Ovary (tissue), 9 donors: ENCODE data around the gene HLX. TPM values are rescaled to one million over a fixed set of nuclear protein-coding genes. Genes with fewer than 3 reads are reported as not detected.

Source experiments
- DNase-seq, 5 donors: peaks; one replicate each; pipeline ENCODE4 v3.0.0-alpha.2; 2019 to 2020
- H3K27ac ChIP-seq, 2 donors: fragments of 200-600 bp; one replicate each; pipeline versions ENCODE4 v1.5.1 to v1.8.0; 2019 to 2022
- H3K27me3 ChIP-seq: fragments of 200-600 bp; one replicate; pipeline ENCODE4 v1.8.0; 2022
- H3K36me3 ChIP-seq: fragments of 200-600 bp; sonication (generic); one replicate; pipeline ENCODE4 v1.5.1; 2019
- H3K4me1 ChIP-seq: one replicate; pipeline ENCODE4 v1.8.1; 2013; ENCODE audit warnings: mild to moderate bottlenecking, moderate library complexity; ENCODE audit not compliant: insufficient read depth
- H3K4me3 ChIP-seq: fragments of 200-600 bp; sonication (generic); one replicate; pipeline ENCODE4 v1.5.1; 2017
- H3K9me3 ChIP-seq, 2 donors: fragments of 200-600 bp in 1 of 2; sonication (generic) in 1 of 2; one replicate each; pipeline versions ENCODE4 v1.5.1 to v1.8.1; 2013 to 2019; ENCODE audit warnings: mild to moderate bottlenecking in 1 of 2, moderate library complexity in 1 of 2
- CTCF ChIP-seq, 3 donors: fragments of 450-650 bp in 2 of 3; fragments of 200-600 bp in 1 of 3; IDR thresholded peaks; one replicate each; pipeline versions ENCODE4 v1.5.1 to v1.8.0; 2016 to 2022; ENCODE audit warnings: antibody characterized with exemption in 3 of 3, mild to moderate bottlenecking in 1 of 3
- EP300 ChIP-seq: sonication (generic); formaldehyde crosslinking; IDR thresholded peaks from one replicate; pipeline ENCODE4 v1.6.1; 2017; ENCODE audit warnings: antibody characterized with exemption
- POLR2A ChIP-seq: fragments of 450-650 bp; IDR thresholded peaks from one replicate; pipeline ENCODE4 v1.6.1; 2017; ENCODE audit warnings: antibody characterized with exemption, mild to moderate bottlenecking, moderate library complexity
- WGBS, 3 donors: extraction: QIAGEN DNeasy Blood & Tissue Kit in 1 of 3; methylation state at CpG; one replicate each; pipeline versions ENCODE4 v1.1.5 to v1.1.7; 2013 to 2017; 5-methylcytosine and 5-hydroxymethylcytosine counted together
- intact Hi-C, 4 donors: fragments of 100-400 bp; cut with DNase I; formaldehyde crosslinking; loops; one replicate each; pipeline versions ENCODE4 v1.11.0 to v1.15.1; 2022 to 2023
- polyA plus RNA-seq, 2 donors: library from polyadenylated mRNA; stranded (reverse); fragments of 200-250 nt in 1 of 2; fragments of 350-450 nt in 1 of 2; fragmentation: Illumina TruSeq in 1 of 2; extraction: RNeasy Lipid Tissue Mini Kit (QIAGEN cat#74804) in 1 of 2; gene quantifications; one replicate each; pipeline ENCODE4 v1.2.3, GENCODE V29; 2013 to 2014
- total RNA-seq, 7 donors: library from RNA; depleted of rRNA in 2 of 7; stranded (reverse); fragments of >200 nt in 2 of 7; fragmentation: NEBNext Ultra II Directional in 3 of 7; extraction: Animal tissue kit (Norgen Biotek cat#: 25700) in 3 of 7; gene quantifications; one replicate each; pipeline versions ENCODE4 v1.1.0 to v1.2.4, GENCODE V29; 2016 to 2023
- donor health status: DM: no; HTN: no; CAD: no; lungs with moderate emphysema.
- donor health status: DM: no; HTN: no; CAD: no.
- donor health status: Bipolar disorder and iron deficiency.
- donor health status: DM: yes; HTN: yes; CAD: no.
- donor health status: DM: no; HTN: no; CAD: no.
- donor health status: DM: yes; HTN: yes; CAD: no.

The HLX gene
- total and polyA plus RNA-seq, 9 donors, result 2.1 to 9.4 (median 3.5) TPM

GRCh38 chr1:220902916-220903315 lies 23.7 kb downstream of the HLX start:
- no peaks in the 10 kb centered on the region for H3K4me1 ChIP-seq
- TF ChIP-seq POLR2A (no peak), EP300 (no peak), CTCF (IDR thresholded peaks at IDR 0.05) (no peak)
- no peak for DNase-seq
- intact Hi-C loops, result no loop called here
- WGBS, 3 donors, result 75 to 86% (median 75%) methylated on average over 1 of the region's 1 CpG
- no peak overlapping the region for H3K4me3 ChIP-seq
- no peaks in the 10 kb centered on the region for H3K27me3 ChIP-seq
- H3K36me3 ChIP-seq, result no peaks in the 10 kb centered on the region
- H3K27ac ChIP-seq, result no peak overlapping the region
- H3K9me3 ChIP-seq, result no peaks in the 10 kb centered on the region

GRCh38 chr1:220904876-220905275 lies 25.6 kb downstream of the HLX start:
- 64 to 80% (median 79%) methylated on average over 3 of the region's 3 CpGs for WGBS, 3 donors
- no peaks in the 10 kb centered on the region for H3K4me1 ChIP-seq
- intact Hi-C loops, result no loop called here
- no peak overlapping the region for H3K4me3 ChIP-seq
- no peaks in the 10 kb centered on the region for H3K36me3 ChIP-seq
- TF ChIP-seq POLR2A (no peak), CTCF (IDR thresholded peaks at IDR 0.05) (no peak), EP300 (no peak)
- DNase-seq, result no peak
- H3K27me3 ChIP-seq, result no peaks in the 10 kb centered on the region
- no peaks in the 10 kb centered on the region for H3K9me3 ChIP-seq
- no peak overlapping the region for H3K27ac ChIP-seq

DNA sequence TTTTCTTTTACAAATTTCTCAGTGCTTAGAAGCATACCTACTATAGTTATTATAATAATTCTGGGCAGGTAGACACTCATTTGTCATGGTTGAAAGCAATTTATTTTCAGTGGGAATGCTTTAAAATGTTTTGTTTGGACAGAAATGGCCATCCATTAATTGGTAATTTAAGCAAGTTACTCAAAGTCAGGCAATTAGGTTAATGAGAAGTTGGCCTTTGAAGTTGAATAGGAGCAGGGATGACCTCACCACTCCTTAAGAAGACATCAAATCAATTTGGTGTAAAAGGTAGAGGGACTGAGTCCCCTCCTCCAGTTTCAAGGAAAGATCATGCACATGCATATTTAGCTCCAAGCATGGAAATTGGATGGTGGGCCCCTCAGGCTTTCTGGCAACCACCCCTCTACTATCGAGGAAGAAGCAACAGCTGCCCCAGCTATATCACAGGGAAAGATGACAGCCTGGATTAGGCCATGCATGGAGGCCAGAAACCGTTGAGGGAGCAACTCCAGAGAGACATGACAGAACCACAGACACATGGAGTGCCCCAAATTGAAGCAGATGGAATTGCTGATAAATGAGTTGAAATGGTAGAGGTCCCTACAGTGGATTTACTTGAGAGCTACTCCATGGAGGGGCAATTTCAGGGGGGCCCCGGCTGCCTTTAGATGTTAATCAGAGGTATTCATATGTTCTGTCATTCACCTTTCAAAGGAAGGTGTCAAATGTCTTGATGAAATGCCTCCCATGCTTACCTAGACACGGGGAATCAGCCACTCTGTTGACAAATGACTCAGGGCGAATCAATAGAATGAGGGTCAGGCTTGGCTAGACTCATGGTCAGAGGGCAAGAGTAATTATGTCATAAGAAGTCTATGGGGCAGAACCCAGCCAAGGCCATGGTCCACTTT lies 26.7 kb downstream of the HLX start:
- Histone ChIP-seq H3K4me3 (no peak overlapping the region), H3K27me3 (no peaks in the 10 kb centered on the region), H3K4me1 (no peaks in the 10 kb centered on the region), H3K9me3 (no peaks in the 10 kb centered on the region), H3K36me3 (no peaks in the 10 kb centered on the region), H3K27ac (no peak overlapping the region)
- no peak for DNase-seq
- no peak for TF ChIP-seq POLR2A
- TF ChIP-seq EP300, result no peak
- TF ChIP-seq CTCF (IDR thresholded peaks at IDR 0.05), result no peak
- 44 to 51% (median 45%) methylated on average over 5 of the region's 5 CpGs for WGBS, 3 donors
- intact Hi-C loops, result no loop called here

- no peak overlapping the region for H3K4me3 ChIP-seq
- H3K27me3 ChIP-seq, result no peaks in the 10 kb centered on the region
- H3K4me1 ChIP-seq, result no peaks in the 10 kb centered on the region
- DNase-seq, result no peak
- H3K9me3 ChIP-seq, result no peaks in the 10 kb centered on the region
- no peak overlapping the region for H3K27ac ChIP-seq
- H3K36me3 ChIP-seq, result no peaks in the 10 kb centered on the region
- intact Hi-C loops, result no loop called here
- TF ChIP-seq CTCF (IDR thresholded peaks at IDR 0.05), result no peak
- TF ChIP-seq POLR2A, result no peak
- no peak for TF ChIP-seq EP300
- 43 to 66% (median 48%) methylated on average over 2 of the region's 2 CpGs for WGBS, 3 donors
Measured at GRCh38 chr1:220906561-220907334, 27.5 kb downstream of the HLX start.
